ENCODE results near the gene ZNF76. TPM values are rescaled to one million over a fixed set of nuclear protein-coding genes. Genes with fewer than 3 reads are reported as not detected.

The ZNF76 gene
- total and polyA plus RNA-seq, 2 of the 8 experiments (the other 6 are each of a cell fraction or from before 2014, with no cell fraction given) = 17.9 to 23.9 TPM

GRCh38 chr6:35218021-35218420 is 41.5 kb upstream of the ZNF76 start (continued):
- TF ChIP-seq CHD7 (IDR thresholded peaks at IDR 0.05; ENCODE audit: insufficient replicate concordance, low read length) (no peak), MAFK (IDR thresholded peaks at IDR 0.05; ENCODE audit: low read depth, low read length) (no peak), YY1 (IDR thresholded peaks at IDR 0.05; ENCODE audit: low read depth, low read length) (no peak), NANOG (IDR thresholded peaks at IDR 0.05; ENCODE audit: insufficient read depth, low read depth, low read length, poor library complexity, severe bottlenecking) (no peak), POU5F1 (IDR thresholded peaks at IDR 0.05; ENCODE audit: low read depth, low read length) (no peak), CBX8 (IDR thresholded peaks at IDR 0.05; ENCODE audit: borderline replicate concordance, low read depth, low read length) (no peak)
